Measurements from ENCODE around the gene SGCA. TPM values are rescaled to one million over a fixed set of nuclear protein-coding genes. Genes with fewer than 3 reads are reported as not detected.

The SGCA gene
- total and polyA plus RNA-seq, 2 donors (not counting 3 experiments of a cell fraction or from before 2014, with no cell fraction given) = not detected

- H2AFZ ChIP-seq (ENCODE audit: low read depth, low read length) = no peak overlapping the region
Measured at GRCh38 chr17:50117202-50118051, 48.4 kb upstream of the SGCA start.

More at GRCh38 chr17:50117202-50118051, 48.4 kb upstream of the SGCA start:
- FAIRE-seq (peak; percentile 59), DNase-seq (ENCODE audit: low read depth, low spot score) (peak; percentile 60)
- intact Hi-C loops (cut with micrococcal nuclease) (loop anchor here (10.0 kb wide), 1 partner anchor 147 kb away; no protein-coding TSS in a partner anchor), dilution Hi-C loops (cut with MboI; ENCODE audit: extremely low pct_ligation_motif_present, low sequenced_read_pairs) (no loop called here)
- Histone ChIP-seq H3K9ac (replicated peaks; ENCODE audit: extremely low read depth, insufficient read depth, low read length) (no peak overlapping the region), H3K27me3 (ENCODE audit: control insufficient read depth in 2 of 2, insufficient read depth in 2 of 2, low read length in 2 of 2) (no peaks in the 10 kb centered on the region), H3K9me1 (replicated peaks; ENCODE audit: control insufficient read depth, extremely low read depth, insufficient read depth, low read length) (no peaks in the 10 kb centered on the region), H3K4me1 (ENCODE audit: control insufficient read depth, extremely low read depth, insufficient read depth, low read length) (no peaks in the 10 kb centered on the region), H3K27ac (ENCODE audit: insufficient read depth, low read depth, low read length) (no peak overlapping the region), H4K20me1 (replicated peaks; ENCODE audit: control insufficient read depth, extremely low read depth, insufficient read depth, low read length) (no peaks in the 10 kb centered on the region), H3K4me3 (replicated peaks in 1 of 3; ENCODE audit: insufficient read depth in 1 of 3, low read depth in 1 of 3, low read length in 3 of 3) (no peak overlapping the region), H3K9me3 (replicated peaks; ENCODE audit: control insufficient read depth, insufficient read depth, low read length) (no peaks in the 10 kb centered on the region), H3K36me3 (ENCODE audit: control insufficient read depth in 2 of 2, extremely low read depth in 1 of 2, insufficient read depth in 2 of 2, low read length in 2 of 2) (peaks cover 0 to 4% of the 10 kb centered on the region in 2 experiments), H3K4me2 (ENCODE audit: insufficient read depth, low read length) (no peak overlapping the region), H3K79me2 (ENCODE audit: control insufficient read depth, insufficient read depth, low read length) (no peaks in the 10 kb centered on the region)
- TF ChIP-seq MAX (IDR thresholded peaks at IDR 0.05; ENCODE audit: insufficient read depth, insufficient read length) (no peak), MYC (IDR thresholded peaks at IDR 0.05; ENCODE audit: low read depth, low read length) (no peak), EZH2 (IDR thresholded peaks at IDR 0.05; ENCODE audit: borderline replicate concordance, low read depth, low read length, severe bottlenecking) (no peak), JUN (IDR thresholded peaks at IDR 0.05; ENCODE audit: borderline replicate concordance, insufficient read depth, insufficient read length, low read depth) (no peak), GATA2 (IDR thresholded peaks at IDR 0.05; ENCODE audit: insufficient read depth, insufficient read length, low read depth, low read length) (no peak), FOS (IDR thresholded peaks at IDR 0.05; ENCODE audit: borderline replicate concordance, insufficient read depth, low read length) (no peak), POLR2A (IDR thresholded peaks at IDR 0.05; ENCODE audit: low read depth, low read length) (no peak), POLR2AphosphoS5 (IDR thresholded peaks at IDR 0.05; ENCODE audit: insufficient read depth, low read depth, low read length) (peak; percentile 44), CTCF (IDR thresholded peaks at IDR 0.05; ENCODE audit: extremely low read depth in 1 of 2, insufficient read depth in 1 of 2, low read depth in 1 of 2, low read length in 2 of 2) (peak; percentile 78 to 82)
- ChIA-PET POLR2A (interaction anchor here (0.6 to 0.7 kb wide), 2 partner anchors 34 to 83 kb away, joined by 3 read pairs; no protein-coding TSS in a partner anchor), CTCF (interaction anchor here (0.6 to 4.6 kb wide), 23 partner anchors 9 to 183 kb away, joined by 3 to 57 read pairs (median 7); partner anchors contain the start of genes PPP1R9B, SAMD14 and SGCA)
- BruUV-seq (replicated peaks) = no TSS peak

Measured in endothelial cell of umbilical vein (primary cell).